Activated CD4-positive, alpha-beta T cell treated with anti-CD3 and anti-CD28 coated beads, Interleukin-2, amount 50 U/mL, for 48 hours (primary cell): ENCODE measurements around the gene CHST8.
"Not testable (repeated sequence)": the region's sequence is repeated elsewhere in the genome, so short reads cannot be mapped to it uniquely, and the experiment has no call there.

ENCODE experiments used
- DNase-seq, 2 experiments: peaks; one replicate each; pipeline ENCODE4 v3.0.0-alpha.2; 2020

The CHST8 gene

DNA sequence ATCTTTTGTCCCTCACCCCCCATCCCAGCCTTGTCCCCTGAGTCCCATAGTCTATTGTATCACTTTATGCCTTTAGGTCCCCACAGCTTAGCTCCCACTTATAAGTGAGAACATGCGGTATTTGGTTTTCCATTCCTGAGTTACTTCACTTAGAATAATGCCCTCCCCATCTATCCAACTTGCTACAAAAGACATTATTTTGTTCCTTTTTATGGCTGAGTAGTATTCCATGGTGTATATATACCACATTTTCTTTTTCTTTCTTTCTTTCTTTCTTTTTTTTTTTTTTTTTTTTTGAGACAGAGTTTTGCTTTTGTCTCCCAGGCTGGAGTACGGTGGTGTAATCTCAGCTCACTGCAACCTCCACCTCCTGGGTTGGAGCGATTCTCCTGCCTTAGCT is 73.8 kb downstream of the CHST8 start:
- DNase-seq, result not testable (repeated sequence)

GRCh38 chr19:33697766-33698165 is 76.0 kb downstream of the CHST8 start:
- DNase-seq, result no peak

DNA sequence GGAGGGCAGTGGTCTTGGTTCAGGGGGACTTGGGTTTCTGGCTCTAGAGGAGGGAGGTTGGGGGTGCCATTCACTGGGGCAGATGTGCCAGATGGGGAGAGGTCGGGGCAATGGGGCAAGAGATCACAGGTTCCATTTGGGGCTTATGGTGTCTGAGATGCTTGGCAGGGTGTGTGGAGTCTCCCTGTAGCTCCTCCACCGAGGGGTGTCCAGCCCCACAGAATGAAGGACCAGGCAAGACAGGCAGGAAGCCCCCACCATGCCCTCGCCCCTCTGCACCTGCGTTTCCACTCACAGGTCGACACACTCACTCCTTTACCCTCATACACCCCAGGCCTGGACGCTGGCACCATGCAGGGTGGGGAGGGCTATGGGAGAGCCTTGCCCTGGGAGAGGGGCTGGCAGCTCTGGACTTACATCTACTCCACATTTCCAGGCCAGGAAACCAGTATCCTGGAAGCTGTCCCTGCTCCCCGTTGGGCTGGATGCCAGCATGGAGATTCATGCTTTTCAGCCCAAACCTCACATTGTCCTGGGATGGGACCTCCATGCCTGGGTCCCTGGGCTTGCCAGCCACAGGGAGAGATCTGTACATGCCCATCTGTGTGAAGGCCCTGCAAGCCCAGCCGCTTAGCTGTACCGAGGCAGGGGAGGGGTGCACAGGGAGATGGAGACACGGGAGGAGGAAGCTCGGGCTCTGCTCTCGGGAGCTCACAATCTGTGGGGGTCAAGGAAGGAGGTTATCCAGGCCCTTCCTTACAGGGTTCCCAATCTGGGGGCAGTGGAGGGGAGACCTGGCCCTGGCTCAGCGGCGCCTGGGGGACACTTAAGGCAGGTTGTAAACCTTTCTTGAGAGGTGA is 77.1 kb downstream of the CHST8 start:
- DNase-seq, result no peak

DNA sequence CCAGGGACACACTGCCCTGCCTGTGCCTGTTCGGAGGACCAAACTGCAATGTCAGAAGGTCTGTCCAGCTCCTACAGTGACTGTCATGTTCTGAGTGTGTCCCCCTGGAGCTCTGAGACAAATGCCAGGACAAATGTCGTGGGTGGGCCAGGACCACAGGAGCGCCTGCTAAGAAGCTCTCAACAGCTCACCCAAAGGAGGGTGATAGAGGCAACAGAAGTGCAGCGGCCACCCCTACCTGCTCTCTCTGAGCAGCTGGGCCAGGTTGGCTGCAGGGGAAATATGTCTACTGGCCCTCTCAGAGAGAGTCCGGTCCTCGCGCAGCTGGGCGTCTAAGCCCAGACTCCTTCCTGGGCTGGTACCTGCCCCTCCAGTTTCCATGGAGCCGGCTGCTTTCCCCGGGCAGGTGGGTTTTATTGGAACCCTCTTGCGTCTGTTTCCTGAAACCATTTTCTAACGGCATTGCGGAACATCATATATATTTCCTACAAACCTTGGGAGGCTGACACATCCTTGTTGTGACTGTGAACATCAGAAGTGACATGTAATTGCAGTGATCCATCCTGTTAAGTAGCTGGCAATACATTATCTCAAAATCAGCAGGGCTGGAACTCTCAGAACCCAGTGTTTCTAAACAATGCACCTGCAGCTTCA is 78.1 kb downstream of the CHST8 start:
- no peak for DNase-seq

- no peak for DNase-seq
Measured at GRCh38 chr19:33700408-33701013, 78.8 kb downstream of the CHST8 start.

GRCh38 chr19:33701565-33701964 is 79.8 kb downstream of the CHST8 start:
- DNase-seq, result no peak

DNA sequence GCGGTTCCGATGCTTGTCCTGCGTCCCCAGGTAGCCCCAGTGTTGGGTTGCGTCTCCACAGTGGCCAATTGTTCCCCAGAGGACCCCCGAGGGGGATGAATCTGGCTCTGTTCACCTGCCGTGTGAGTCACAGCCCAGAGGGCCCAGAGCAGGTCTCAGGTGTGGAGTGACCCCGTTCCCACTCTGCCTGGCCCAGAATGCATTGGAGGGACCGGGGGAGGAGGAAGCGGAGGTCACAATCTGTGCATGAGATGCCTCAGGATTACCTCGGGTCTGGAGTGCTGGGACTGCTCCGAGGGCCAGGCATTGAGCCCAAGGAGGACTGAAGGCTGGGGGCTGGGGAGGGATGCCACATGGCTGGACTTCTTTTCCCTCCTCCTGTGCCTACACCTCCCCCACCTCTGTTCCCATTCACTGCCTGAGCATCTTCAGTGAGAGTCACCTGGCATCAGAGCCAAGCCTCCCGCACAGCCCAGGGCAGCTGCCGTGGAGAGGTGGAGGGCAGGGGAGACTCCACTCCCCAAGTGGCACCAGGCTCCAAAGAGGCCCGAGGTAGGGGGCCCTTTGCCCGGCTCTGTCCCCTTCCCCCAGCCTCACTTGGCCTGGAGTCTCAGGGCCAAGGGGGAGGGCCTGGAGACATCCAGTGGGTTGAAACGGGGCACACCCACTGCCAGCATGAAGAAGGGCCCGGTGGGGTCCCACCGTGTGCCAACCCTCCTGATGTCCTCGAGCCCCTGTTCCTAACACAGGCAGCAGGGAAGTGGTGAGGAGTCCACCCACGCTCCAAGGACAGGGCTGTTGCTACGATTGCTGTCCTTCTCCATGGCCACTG is 81.1 kb downstream of the CHST8 start:
- DNase-seq, result no peak

DNA sequence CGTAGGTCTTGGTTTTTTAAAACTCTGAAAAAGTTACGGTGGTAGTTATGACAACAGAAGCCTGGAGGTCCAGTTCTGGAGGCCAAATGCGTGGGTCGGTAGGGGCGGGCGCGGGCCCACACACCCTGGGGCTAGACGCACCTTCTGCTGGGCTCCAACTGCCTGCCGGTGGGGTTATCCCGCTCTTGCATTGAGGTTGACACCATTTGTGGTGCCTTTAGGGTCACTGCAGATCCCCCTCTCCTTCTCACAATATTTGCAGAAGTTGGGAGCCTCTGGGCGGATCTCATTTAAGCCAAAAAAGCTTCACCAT is 81.6 kb downstream of the CHST8 start:
- DNase-seq, result no peak

DNA sequence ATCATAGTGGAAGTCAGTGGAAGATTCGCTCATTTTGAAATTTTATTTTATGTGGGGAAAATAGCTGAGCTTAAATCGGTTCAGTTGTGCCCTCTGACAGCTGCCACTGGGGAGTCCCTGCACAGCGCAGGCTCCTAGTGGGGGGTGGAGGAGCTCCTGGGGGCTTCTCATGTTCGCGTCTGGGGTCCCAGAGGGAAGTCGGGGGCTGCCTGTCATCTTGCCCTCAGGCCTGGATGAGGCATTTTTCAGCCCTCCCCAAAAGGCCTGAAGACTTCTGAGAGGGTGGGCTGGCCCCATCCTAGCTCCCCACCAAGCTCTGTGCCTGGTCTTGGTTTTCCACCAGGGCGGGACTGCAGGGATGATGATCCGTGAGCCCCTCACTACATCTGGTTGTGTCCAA is 82.1 kb downstream of the CHST8 start:
- no peak for DNase-seq

DNA sequence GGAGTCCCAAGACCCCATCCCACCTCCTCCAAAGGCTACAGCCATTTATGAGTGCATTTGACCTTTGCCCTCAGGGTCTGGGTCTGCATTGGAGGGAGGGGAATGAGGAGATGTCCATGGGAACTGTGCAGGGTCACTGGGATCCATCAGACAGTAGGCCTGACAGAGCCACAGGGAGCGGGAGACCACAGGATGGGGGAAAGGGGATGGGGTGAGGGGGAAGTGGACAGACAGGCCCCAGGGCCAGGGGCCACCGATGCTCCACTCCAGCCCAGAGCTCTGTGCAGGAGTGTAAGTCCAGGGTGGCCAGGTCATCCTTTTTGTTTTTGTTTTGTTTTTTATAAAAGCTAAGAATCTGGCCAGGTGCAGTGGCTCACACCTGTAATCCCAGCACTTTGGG is 82.5 kb downstream of the CHST8 start:
- DNase-seq, result no peak

GRCh38 chr19:33705090-33705847 is 83.5 kb downstream of the CHST8 start:
- DNase-seq, result no peak

GRCh38 chr19:33705860-33706259 is 84.1 kb downstream of the CHST8 start:
- no peak for DNase-seq

GRCh38 chr19:33706631-33707030 is 84.9 kb downstream of the CHST8 start:
- DNase-seq, result no peak

GRCh38 chr19:33712268-33712667 is 90.5 kb downstream of the CHST8 start:
- DNase-seq, result no peak

DNA sequence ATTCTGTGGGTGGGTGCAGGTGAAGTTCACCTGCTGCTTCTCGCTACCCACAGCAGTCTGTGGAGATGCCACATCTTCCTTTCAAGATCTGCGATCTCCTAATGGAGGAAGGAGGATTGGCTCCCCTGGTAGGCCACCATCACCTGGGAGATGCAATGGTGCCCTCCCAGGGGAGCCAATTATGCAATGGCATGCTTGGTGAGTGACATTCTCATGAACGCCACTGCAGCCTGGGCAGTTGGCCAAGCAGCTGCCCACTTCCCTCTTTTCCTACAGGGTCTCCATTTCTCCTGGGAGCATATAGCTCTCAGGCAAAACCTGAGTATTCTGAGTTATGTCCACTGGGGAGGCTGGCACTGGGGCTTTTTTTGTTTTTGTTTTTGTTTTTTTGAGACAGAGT is 91.4 kb downstream of the CHST8 start:
- no peak for DNase-seq

- DNase-seq, result no peak
Measured at GRCh38 chr19:33714149-33714548, 92.4 kb downstream of the CHST8 start.

DNA sequence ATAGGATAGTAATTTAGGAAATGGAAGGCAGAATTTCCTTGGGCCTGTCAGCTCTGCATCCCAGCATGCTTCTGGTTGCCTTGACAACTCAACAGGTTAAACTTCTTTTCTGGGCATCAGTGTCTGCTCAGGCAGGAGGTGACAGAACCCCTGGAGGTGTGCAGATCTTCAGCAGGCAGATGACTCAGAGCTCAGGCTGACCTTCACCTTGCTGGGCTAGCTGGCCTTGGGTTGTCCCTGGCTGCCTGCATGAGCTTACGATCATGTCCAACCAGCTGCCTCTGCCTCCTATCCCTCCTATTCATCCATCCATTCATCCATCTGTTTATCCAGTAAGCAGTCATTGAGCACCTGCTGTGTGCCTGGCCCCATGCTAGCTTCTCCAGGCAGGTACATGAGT is 93.7 kb downstream of the CHST8 start:
- DNase-seq, result no peak

- no peak for DNase-seq
Measured at GRCh38 chr19:33717878-33718277, 96.1 kb downstream of the CHST8 start.

GRCh38 chr19:33718651-33719254 is 97.0 kb downstream of the CHST8 start:
- no peak for DNase-seq

DNA sequence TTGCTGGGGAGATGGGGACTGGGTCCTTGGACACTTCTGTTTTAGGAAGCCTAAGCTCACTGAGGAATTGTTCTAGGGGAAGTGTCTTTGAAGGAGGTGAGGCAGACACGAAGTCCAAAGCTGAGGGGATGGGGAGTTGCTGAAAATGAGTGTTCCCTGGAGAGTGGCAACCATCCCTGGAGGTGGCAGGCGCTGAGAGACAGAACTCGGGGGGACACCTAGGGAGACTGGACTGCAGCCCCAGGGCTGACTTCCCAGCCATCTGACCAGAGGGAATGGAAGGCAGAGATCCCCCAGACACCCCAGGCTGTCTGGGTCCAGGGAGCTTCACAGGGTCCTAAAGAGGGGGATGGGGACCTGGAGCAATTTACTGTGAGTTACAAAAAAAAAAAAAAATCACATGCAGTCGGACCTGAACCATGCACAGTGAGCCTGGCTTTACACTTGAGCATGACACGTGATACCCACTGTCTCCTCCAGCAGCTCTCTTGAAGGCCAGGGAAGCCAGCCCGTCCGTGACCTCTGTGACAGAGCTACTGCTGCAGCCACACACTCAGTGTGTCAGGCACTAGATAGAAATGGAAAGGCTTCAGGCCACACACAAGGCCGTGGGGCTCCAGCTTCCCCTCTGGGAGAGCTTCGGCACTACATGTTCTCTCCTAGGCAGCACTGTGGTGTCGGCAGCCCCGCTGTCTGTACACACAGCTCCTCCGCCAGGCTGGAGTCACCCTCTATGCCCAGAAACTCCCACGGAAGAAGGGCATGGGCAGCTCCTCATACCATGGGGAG is 97.8 kb downstream of the CHST8 start:
- no peak for DNase-seq

DNA sequence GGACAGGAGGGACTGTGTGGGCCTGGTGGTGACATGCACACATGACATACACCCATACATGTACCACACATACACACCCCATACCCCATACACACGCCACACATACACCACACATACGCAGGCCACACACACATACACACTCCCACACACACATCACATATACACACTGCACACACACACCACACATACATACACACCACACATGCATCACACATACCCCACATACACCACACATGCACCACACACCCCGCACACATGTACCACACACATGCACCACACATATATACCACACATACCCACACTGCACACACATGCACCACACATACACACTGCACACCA is 98.4 kb downstream of the CHST8 start:
- DNase-seq, result no peak
